Upper lobe of left lung (tissue), 6 donors: ENCODE data around the gene EIF2B4. TPM values are rescaled to one million over a fixed set of nuclear protein-coding genes. Genes with fewer than 3 reads are reported as not detected.

Source experiments
- ATAC-seq, 2 donors: fragments of 200-7000 bp; cut with Tn5 transposase; one replicate each; pipeline ENCODE4 v1.9.1; 2022; ENCODE audit warnings: mild to moderate bottlenecking in 2 of 2, moderate library complexity in 2 of 2; ENCODE audit not compliant: low FRiP score in 2 of 2
- DNase-seq, 2 donors: peaks; one replicate each; pipeline ENCODE4 v3.0.0-alpha.2; 2019 to 2020
- H3K27ac ChIP-seq, 4 donors: fragments of 200-600 bp; sonication (generic); one replicate each; pipeline ENCODE4 v1.5.1; 2016 to 2019
- H3K27me3 ChIP-seq, 4 donors: fragments of 200-600 bp; sonication (generic); one replicate each; pipeline ENCODE4 v1.5.1; 2017 to 2019
- H3K36me3 ChIP-seq, 4 donors: fragments of 200-600 bp; sonication (generic); one replicate each; pipeline ENCODE4 v1.5.1; 2016 to 2019
- H3K4me1 ChIP-seq, 4 donors: fragments of 200-600 bp; sonication (generic); one replicate each; pipeline ENCODE4 v1.5.1; 2018 to 2019
- H3K4me3 ChIP-seq, 4 donors: fragments of 200-600 bp; sonication (generic); one replicate each; pipeline ENCODE4 v1.5.1; 2017 to 2019; ENCODE audit warnings: mild to moderate bottlenecking in 2 of 4, moderate library complexity in 1 of 4
- H3K9me3 ChIP-seq, 4 donors: fragments of 200-600 bp; sonication (generic); one replicate each; pipeline ENCODE4 v1.5.1; 2018 to 2019
- CTCF ChIP-seq, 6 experiments: fragments of 450-650 bp in 4 of 6; fragments of 200-600 bp in 2 of 6; sonication (generic) in 2 of 6; IDR thresholded peaks; one replicate each; pipeline ENCODE4 v1.5.1; 2016 to 2019; ENCODE audit warnings: antibody characterized with exemption in 6 of 6
- EP300 ChIP-seq, 4 donors: sonication (generic); formaldehyde crosslinking; IDR thresholded peaks; one replicate each; pipeline ENCODE4 v1.5.1; 2017; ENCODE audit warnings: antibody characterized with exemption in 4 of 4, control low read depth in 2 of 4
- POLR2A ChIP-seq, 4 donors: fragments of 450-650 bp; IDR thresholded peaks; one replicate each; pipeline ENCODE4 v1.5.1; 2016 to 2017; ENCODE audit warnings: antibody characterized with exemption in 4 of 4, mild to moderate bottlenecking in 2 of 4
- POLR2AphosphoS5 ChIP-seq, 2 donors: sonication (generic); formaldehyde crosslinking; IDR thresholded peaks; one replicate each; pipeline ENCODE4 v1.5.1; 2017; ENCODE audit warnings: antibody characterized with exemption in 2 of 2
- WGBS, 2 donors: methylation state at CpG; one replicate each; pipeline ENCODE4 v1.1.5; 2017 to 2018; 5-methylcytosine and 5-hydroxymethylcytosine counted together
- total RNA-seq, 6 donors: library from RNA; depleted of rRNA in 4 of 6; stranded (reverse); fragments of >200 nt in 4 of 6; gene quantifications; one replicate each; pipeline versions ENCODE4 v1.1.0 to v1.2.1, GENCODE V29; 2016 to 2021
- donor health status: DM: no; HTN: no; CAD: no; lungs with moderate emphysema.
- donor health status: DM: no; HTN: yes; CAD: no; lungs with severe emphysema.

The EIF2B4 gene
- total RNA-seq, 6 donors from 2014 or later, result 24.8 to 48.2 (median 29.8) TPM

GRCh38 chr2:27316655-27317412 is 53.3 kb downstream of the EIF2B4 start:
- no peak for ATAC-seq
- no peak for TF ChIP-seq CTCF (IDR thresholded peaks at IDR 0.05)
- WGBS, 2 donors, result 64 to 72% methylated on average over 11 to 12 of the region's 12 CpGs
- no peak overlapping the region for H3K4me3 ChIP-seq
- H3K27ac ChIP-seq, result no peak overlapping the region
- peaks cover 7 to 11% (median 10%) of the 10 kb centered on the region in 4 donors for H3K4me1 ChIP-seq
- no peaks in the 10 kb centered on the region for H3K27me3 ChIP-seq
- H3K9me3 ChIP-seq, result no peaks in the 10 kb centered on the region
- peaks cover 0 to 23% (median 1%) of the 10 kb centered on the region in 4 donors for H3K36me3 ChIP-seq
- DNase-seq, result no peak

- ATAC-seq (no peak), DNase-seq (no peak)
- no peak overlapping the region for H3K27ac ChIP-seq
- no peaks in the 10 kb centered on the region for H3K9me3 ChIP-seq
- 77 to 84% methylated on average over 8 of the region's 8 CpGs for WGBS, 2 donors
- no peaks in the 10 kb centered on the region for H3K4me1 ChIP-seq
- H3K4me3 ChIP-seq, result no peak overlapping the region
- TF ChIP-seq POLR2AphosphoS5 (IDR thresholded peaks at IDR 0.05) (no peak), POLR2A (IDR thresholded peaks at IDR 0.05) (no peak), EP300 (IDR thresholded peaks at IDR 0.05) (no peak), CTCF (IDR thresholded peaks at IDR 0.05) (no peak)
- peaks cover 0 to 35% (median 3%) of the 10 kb centered on the region in 4 donors for H3K36me3 ChIP-seq
- no peaks in the 10 kb centered on the region for H3K27me3 ChIP-seq
Observed at GRCh38 chr2:27315122-27315521, 55.0 kb downstream of the EIF2B4 start.

GRCh38 chr2:27314709-27315108 is 55.4 kb downstream of the EIF2B4 start:
- peak in 1 of 2 donors; percentile 68 for DNase-seq
- H3K27me3 ChIP-seq, result no peaks in the 10 kb centered on the region
- WGBS, 2 donors, result 82 to 91% methylated on average over 9 of the region's 9 CpGs
- no peak overlapping the region for H3K27ac ChIP-seq
- H3K36me3 ChIP-seq, result peaks cover 0 to 36% (median 3%) of the 10 kb centered on the region in 4 donors
- ATAC-seq, result no peak
- TF ChIP-seq POLR2AphosphoS5 (IDR thresholded peaks at IDR 0.05) (no peak), POLR2A (IDR thresholded peaks at IDR 0.05) (no peak), EP300 (IDR thresholded peaks at IDR 0.05) (no peak), CTCF (IDR thresholded peaks at IDR 0.05) (no peak)
- H3K9me3 ChIP-seq, result no peaks in the 10 kb centered on the region
- no peaks in the 10 kb centered on the region for H3K4me1 ChIP-seq
- no peak overlapping the region for H3K4me3 ChIP-seq

Other genes starting within 250 kb of the EIF2B4 start
- gene ABHD1, start 246.5 kb downstream of the EIF2B4 start, total RNA-seq, result under 1 TPM in 3 of 6 donors, not detected in 3; 0.10 to 0.30 (median 0.11) TPM
- 100 to 1,000 TPM in 1 of 6 donors, 10 to 100 TPM in 5; 45.7 to 102 (median 66.0) TPM for gene PREB, start 235.7 kb downstream of the EIF2B4 start, total RNA-seq
- gene PRR30, start 230.9 kb downstream of the EIF2B4 start, total RNA-seq, result not detected
- gene TCF23, start 221.3 kb downstream of the EIF2B4 start, total RNA-seq, result under 1 TPM in 2 of 6 donors, not detected in 4; 0.13 to 0.20 TPM
- gene ATRAID, start 158.3 kb downstream of the EIF2B4 start, total RNA-seq, result 100 to 1,000 TPM in 4 of 6 donors, 10 to 100 TPM in 2; 53.4 to 126 (median 112) TPM
- gene SLC5A6, start 158.1 kb downstream of the EIF2B4 start, total RNA-seq, result 10 to 100 TPM; 13.6 to 29.6 (median 21.0) TPM
- 10 to 100 TPM; 19.8 to 66.0 (median 33.5) TPM for gene CAD, start 153.0 kb downstream of the EIF2B4 start, total RNA-seq
- 1 to 10 TPM in 4 of 6 donors, under 1 TPM in 2; 0.20 to 2.3 (median 1.2) TPM for gene SLC30A3, start 107.3 kb downstream of the EIF2B4 start, total RNA-seq
- not detected for gene DNAJC5G, start 94.9 kb downstream of the EIF2B4 start, total RNA-seq
- under 1 TPM in 1 of 6 donors, not detected in 5; 0.49 TPM for gene TRIM54, start 87.9 kb downstream of the EIF2B4 start, total RNA-seq
- 10 to 100 TPM in 2 of 6 donors, 1 to 10 TPM in 4; 2.6 to 81.7 (median 4.6) TPM for gene UCN, start 61.9 kb downstream of the EIF2B4 start, total RNA-seq
- gene MPV17, start 47.2 kb downstream of the EIF2B4 start, total RNA-seq, result 10 to 100 TPM; 51.2 to 99.3 (median 75.9) TPM
- 100 to 1,000 TPM in 1 of 6 donors, 10 to 100 TPM in 5; 43.9 to 104 (median 48.9) TPM for gene GTF3C2, start 13.6 kb downstream of the EIF2B4 start, total RNA-seq
- 100 to 1,000 TPM in 3 of 6 donors, 10 to 100 TPM in 3; 69.1 to 142 (median 113) TPM for gene SNX17, start 278 bp upstream of the EIF2B4 start, total RNA-seq
- gene ZNF513, start 10.4 kb upstream of the EIF2B4 start, total RNA-seq, result 10 to 100 TPM in 5 of 6 donors, 1 to 10 TPM in 1; 9.3 to 31.4 (median 18.0) TPM
- gene PPM1G, start 39.3 kb upstream of the EIF2B4 start, total RNA-seq, result 10 to 100 TPM; 39.8 to 60.6 (median 55.3) TPM
- 10 to 100 TPM; 46.5 to 81.5 (median 62.5) TPM for gene NRBP1, start 58.3 kb upstream of the EIF2B4 start, total RNA-seq
- gene KRTCAP3, start 72.0 kb upstream of the EIF2B4 start, total RNA-seq, result 10 to 100 TPM; 13.8 to 39.7 (median 31.0) TPM
- 10 to 100 TPM; 24.3 to 80.6 (median 29.8) TPM for gene IFT172, start 119.4 kb upstream of the EIF2B4 start, total RNA-seq
- gene FNDC4, start 124.9 kb upstream of the EIF2B4 start, total RNA-seq, result 1 to 10 TPM in 5 of 6 donors, not detected in 1; 1.1 to 4.6 (median 2.6) TPM
- under 1 TPM in 2 of 6 donors, not detected in 4; 0.24 to 0.83 TPM for gene GCKR, start 126.5 kb upstream of the EIF2B4 start, total RNA-seq
- 10 to 100 TPM; 19.5 to 74.4 (median 26.4) TPM for gene ZNF512, start 212.7 kb upstream of the EIF2B4 start, total RNA-seq